ENCODE data around the gene VTI1A. TPM values are rescaled to one million over a fixed set of nuclear protein-coding genes. Genes with fewer than 3 reads are reported as not detected.

The VTI1A gene
- total and polyA plus RNA-seq, 2 of the 13 experiments (the other 11 are each of a cell fraction or from before 2014, with no cell fraction given), result 11.7 to 32.7 TPM

DNA sequence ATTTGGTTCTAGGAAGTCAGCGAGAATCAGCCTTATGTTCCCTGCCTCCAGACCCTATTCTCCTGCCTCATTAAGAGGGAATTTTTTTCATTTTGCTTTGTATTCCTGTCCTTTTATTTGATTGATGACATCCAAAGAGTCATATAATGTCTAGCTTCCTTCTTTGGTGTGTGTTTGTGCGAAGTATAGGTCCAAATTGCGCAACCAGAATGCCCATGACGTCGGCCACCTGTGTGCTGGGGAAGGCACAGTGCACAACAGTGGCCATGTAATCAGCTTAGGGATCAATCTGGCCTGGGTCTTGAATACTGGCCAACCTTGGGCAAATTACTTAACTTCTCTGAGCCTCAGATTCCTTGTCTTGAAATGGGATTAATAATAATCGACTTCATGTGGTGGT is 206.2 kb downstream of the VTI1A start (continued):
- TF ChIP-seq, protein P1, sequence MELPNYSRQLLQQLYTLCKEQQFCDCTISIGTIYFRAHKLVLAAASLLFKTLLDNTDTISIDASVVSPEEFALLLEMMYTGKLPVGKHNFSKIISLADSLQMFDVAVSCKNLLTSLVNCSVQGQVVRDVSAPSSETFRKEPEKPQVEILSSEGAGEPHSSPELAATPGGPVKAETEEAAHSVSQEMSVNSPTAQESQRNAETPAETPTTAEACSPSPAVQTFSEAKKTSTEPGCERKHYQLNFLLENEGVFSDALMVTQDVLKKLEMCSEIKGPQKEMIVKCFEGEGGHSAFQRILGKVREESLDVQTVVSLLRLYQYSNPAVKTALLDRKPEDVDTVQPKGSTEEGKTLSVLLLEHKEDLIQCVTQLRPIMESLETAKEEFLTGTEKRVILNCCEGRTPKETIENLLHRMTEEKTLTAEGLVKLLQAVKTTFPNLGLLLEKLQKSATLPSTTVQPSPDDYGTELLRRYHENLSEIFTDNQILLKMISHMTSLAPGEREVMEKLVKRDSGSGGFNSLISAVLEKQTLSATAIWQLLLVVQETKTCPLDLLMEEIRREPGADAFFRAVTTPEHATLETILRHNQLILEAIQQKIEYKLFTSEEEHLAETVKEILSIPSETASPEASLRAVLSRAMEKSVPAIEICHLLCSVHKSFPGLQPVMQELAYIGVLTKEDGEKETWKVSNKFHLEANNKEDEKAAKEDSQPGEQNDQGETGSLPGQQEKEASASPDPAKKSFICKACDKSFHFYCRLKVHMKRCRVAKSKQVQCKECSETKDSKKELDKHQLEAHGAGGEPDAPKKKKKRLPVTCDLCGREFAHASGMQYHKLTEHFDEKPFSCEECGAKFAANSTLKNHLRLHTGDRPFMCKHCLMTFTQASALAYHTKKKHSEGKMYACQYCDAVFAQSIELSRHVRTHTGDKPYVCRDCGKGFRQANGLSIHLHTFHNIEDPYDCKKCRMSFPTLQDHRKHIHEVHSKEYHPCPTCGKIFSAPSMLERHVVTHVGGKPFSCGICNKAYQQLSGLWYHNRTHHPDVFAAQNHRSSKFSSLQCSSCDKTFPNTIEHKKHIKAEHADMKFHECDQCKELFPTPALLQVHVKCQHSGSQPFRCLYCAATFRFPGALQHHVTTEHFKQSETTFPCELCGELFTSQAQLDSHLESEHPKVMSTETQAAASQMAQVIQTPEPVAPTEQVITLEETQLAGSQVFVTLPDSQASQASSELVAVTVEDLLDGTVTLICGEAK (IDR thresholded peaks at IDR 0.05), result no peak
- TF ChIP-seq, protein P1 (CRISPR knock-in tag; IDR thresholded peaks at IDR 0.05), result no peak
- peak; percentile 32; the same call in 1 of the 2 replicates for TF ChIP-seq HNF4A (CRISPR knock-in tag; IDR thresholded peaks at IDR 0.05)
- TF ChIP-seq SOX6 (IDR thresholded peaks at IDR 0.05), result no peak
- peak; percentile 28; the same call in 1 of the 2 replicates for TF ChIP-seq SOX6 (CRISPR knock-in tag; IDR thresholded peaks at IDR 0.05)
- no peak for TF ChIP-seq REXO4 (CRISPR knock-in tag; IDR thresholded peaks at IDR 0.05; ENCODE audit: borderline replicate concordance)
- TF ChIP-seq CEBPG (CRISPR knock-in tag; IDR thresholded peaks at IDR 0.05), result peak; percentile 89
- TF ChIP-seq NFIB (CRISPR knock-in tag; IDR thresholded peaks at IDR 0.05; ENCODE audit: borderline replicate concordance), result no peak
- TF ChIP-seq JARID2 (CRISPR knock-in tag; IDR thresholded peaks at IDR 0.05; ENCODE audit: insufficient replicate concordance), result no peak
- TF ChIP-seq DPF2 (CRISPR knock-in tag; IDR thresholded peaks at IDR 0.05; ENCODE audit: borderline replicate concordance, low read depth), result no peak
- TF ChIP-seq MED1 (CRISPR knock-in tag; IDR thresholded peaks at IDR 0.05), result peak; percentile 33; the same call in 1 of the 2 replicates
- no peak for TF ChIP-seq CREB1 (IDR thresholded peaks at IDR 0.05)
- peak; percentile 80 for TF ChIP-seq CREB1 (CRISPR knock-in tag; IDR thresholded peaks at IDR 0.05)
- TF ChIP-seq, protein P2, sequence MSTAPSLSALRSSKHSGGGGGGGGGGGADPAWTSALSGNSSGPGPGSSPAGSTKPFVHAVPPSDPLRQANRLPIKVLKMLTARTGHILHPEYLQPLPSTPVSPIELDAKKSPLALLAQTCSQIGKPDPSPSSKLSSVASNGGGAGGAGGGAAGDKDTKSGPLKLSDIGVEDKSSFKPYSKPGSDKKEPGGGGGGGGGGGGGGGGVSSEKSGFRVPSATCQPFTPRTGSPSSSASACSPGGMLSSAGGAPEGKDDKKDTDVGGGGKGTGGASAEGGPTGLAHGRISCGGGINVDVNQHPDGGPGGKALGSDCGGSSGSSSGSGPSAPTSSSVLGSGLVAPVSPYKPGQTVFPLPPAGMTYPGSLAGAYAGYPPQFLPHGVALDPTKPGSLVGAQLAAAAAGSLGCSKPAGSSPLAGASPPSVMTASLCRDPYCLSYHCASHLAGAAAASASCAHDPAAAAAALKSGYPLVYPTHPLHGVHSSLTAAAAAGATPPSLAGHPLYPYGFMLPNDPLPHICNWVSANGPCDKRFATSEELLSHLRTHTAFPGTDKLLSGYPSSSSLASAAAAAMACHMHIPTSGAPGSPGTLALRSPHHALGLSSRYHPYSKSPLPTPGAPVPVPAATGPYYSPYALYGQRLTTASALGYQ (CRISPR knock-in tag; IDR thresholded peaks at IDR 0.05), result no peak
- TF ChIP-seq ZNF547 (CRISPR knock-in tag; IDR thresholded peaks at IDR 0.05), result no peak
- TF ChIP-seq, protein P3, sequence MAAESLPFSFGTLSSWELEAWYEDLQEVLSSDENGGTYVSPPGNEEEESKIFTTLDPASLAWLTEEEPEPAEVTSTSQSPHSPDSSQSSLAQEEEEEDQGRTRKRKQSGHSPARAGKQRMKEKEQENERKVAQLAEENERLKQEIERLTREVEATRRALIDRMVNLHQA (CRISPR knock-in tag; IDR thresholded peaks at IDR 0.05), result no peak
- TF ChIP-seq, protein P4, sequence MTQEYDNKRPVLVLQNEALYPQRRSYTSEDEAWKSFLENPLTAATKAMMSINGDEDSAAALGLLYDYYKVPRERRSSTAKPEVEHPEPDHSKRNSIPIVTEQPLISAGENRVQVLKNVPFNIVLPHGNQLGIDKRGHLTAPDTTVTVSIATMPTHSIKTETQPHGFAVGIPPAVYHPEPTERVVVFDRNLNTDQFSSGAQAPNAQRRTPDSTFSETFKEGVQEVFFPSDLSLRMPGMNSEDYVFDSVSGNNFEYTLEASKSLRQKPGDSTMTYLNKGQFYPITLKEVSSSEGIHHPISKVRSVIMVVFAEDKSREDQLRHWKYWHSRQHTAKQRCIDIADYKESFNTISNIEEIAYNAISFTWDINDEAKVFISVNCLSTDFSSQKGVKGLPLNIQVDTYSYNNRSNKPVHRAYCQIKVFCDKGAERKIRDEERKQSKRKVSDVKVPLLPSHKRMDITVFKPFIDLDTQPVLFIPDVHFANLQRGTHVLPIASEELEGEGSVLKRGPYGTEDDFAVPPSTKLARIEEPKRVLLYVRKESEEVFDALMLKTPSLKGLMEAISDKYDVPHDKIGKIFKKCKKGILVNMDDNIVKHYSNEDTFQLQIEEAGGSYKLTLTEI (CRISPR knock-in tag; conservative IDR thresholded peaks at IDR 0.05), result no peak
- TF ChIP-seq, protein P5, sequence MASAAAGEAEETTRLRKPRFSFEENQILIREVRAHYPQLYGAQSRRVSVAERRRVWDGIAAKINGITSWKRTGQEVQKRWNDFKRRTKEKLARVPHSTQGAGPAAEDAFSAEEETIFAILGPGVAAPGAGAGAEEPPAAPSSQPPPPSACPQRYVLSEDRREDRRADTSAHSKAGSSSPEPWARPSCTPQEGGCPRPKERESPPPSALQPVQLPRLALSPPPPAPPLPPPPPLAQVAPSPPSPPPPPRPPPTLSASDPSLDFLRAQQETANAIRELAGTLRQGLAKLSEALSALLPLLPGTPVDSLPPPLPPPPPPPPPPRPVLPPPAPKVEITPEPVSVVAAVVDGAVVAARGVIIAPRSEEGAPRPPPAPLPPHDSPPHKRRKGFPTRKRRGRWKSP (CRISPR knock-in tag; IDR thresholded peaks at IDR 0.05), result no peak

Data from HepG2 (cell line).